ENCODE data around the gene RNU1-2. TPM values are rescaled to one million over a fixed set of nuclear protein-coding genes. Genes with fewer than 3 reads are reported as not detected.
A peak's percentile ranks its signal among the peaks of the same experiment; 100 is the strongest.

The RNU1-2 gene
- total RNA-seq, 1 donor from 2014 or later: 1,356 TPM

DNA sequence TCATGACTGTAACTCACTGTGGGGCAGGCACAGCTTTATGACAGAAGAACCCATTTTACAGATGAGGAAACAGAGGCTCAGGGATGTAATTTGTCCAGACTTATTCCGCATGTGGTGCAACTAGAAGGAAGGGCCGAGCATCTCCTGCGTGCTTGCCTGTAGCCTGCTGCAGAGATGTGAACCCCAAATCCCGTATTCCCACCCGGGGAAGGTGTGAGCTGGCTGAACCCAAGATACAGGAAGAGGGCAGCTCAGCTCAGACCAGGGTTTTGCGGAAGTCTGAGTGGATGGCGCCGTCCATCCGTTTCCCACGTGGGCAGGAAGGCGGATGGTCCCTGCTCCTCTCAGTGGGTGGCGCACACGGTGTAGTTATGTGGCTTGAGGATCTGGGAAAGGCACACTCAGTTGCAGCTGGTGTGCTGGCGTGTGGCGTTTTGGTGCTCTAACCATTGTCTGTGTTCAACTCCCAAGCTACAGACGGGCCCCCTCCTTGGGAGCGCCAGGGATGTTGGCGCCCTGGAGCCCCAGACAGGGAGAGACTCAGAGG is 27.2 kb downstream of the RNU1-2 start:
- Mint-ChIP-seq H3K27me3 (ENCODE audit: low read depth, unreplicated experiment) (peaks cover 28% of the 10 kb centered on the region), H3K4me1 (ENCODE audit: low read depth, unreplicated experiment) (peaks cover 6% of the 10 kb centered on the region), H3K36me3 (ENCODE audit: low read depth, unreplicated experiment) (peaks cover 6% of the 10 kb centered on the region), H3K27ac (ENCODE audit: unreplicated experiment) (no peak overlapping the region), H3K4me3 (ENCODE audit: unreplicated experiment) (no peak overlapping the region), H3K9me3 (ENCODE audit: unreplicated experiment) (no peaks in the 10 kb centered on the region)
- H4K20me1 ChIP-seq (ENCODE audit: insufficient read depth, low read length): peaks cover 36% of the 10 kb centered on the region
- H3K4me2 ChIP-seq (ENCODE audit: low read length): no peak overlapping the region
- H3K9me3 ChIP-seq (ENCODE audit: insufficient read depth, low read depth, low read length): no peaks in the 10 kb centered on the region
- FAIRE-seq (no peak), DNase-seq (ENCODE audit: low read depth) (no peak)
- H3K79me2 ChIP-seq (ENCODE audit: insufficient read depth, low read length): no peaks in the 10 kb centered on the region
- H3K4me1 ChIP-seq (ENCODE audit: insufficient read depth, low read length): peaks cover 10% of the 10 kb centered on the region
- H2AFZ ChIP-seq (ENCODE audit: low read depth, low read length): no peak overlapping the region
- H3K9ac ChIP-seq (ENCODE audit: low read length): no peak overlapping the region
- H3K36me3 ChIP-seq (ENCODE audit: insufficient read depth, low read length): no peaks in the 10 kb centered on the region
- H3K27ac ChIP-seq (ENCODE audit: low read depth, low read length): no peak overlapping the region
- TF ChIP-seq, protein P1, sequence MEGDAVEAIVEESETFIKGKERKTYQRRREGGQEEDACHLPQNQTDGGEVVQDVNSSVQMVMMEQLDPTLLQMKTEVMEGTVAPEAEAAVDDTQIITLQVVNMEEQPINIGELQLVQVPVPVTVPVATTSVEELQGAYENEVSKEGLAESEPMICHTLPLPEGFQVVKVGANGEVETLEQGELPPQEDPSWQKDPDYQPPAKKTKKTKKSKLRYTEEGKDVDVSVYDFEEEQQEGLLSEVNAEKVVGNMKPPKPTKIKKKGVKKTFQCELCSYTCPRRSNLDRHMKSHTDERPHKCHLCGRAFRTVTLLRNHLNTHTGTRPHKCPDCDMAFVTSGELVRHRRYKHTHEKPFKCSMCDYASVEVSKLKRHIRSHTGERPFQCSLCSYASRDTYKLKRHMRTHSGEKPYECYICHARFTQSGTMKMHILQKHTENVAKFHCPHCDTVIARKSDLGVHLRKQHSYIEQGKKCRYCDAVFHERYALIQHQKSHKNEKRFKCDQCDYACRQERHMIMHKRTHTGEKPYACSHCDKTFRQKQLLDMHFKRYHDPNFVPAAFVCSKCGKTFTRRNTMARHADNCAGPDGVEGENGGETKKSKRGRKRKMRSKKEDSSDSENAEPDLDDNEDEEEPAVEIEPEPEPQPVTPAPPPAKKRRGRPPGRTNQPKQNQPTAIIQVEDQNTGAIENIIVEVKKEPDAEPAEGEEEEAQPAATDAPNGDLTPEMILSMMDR (IDR thresholded peaks at IDR 0.05; ENCODE audit: insufficient read depth, low read depth, low read length): no peak
- no peak for TF ChIP-seq EZH2 (IDR thresholded peaks at IDR 0.05; ENCODE audit: insufficient read depth, low read length)
- H3K4me3 ChIP-seq (ENCODE audit: insufficient read depth, low read depth, low read length): no peak overlapping the region
- H3K27me3 ChIP-seq (ENCODE audit: insufficient read depth, low read length): no peaks in the 10 kb centered on the region

DNA sequence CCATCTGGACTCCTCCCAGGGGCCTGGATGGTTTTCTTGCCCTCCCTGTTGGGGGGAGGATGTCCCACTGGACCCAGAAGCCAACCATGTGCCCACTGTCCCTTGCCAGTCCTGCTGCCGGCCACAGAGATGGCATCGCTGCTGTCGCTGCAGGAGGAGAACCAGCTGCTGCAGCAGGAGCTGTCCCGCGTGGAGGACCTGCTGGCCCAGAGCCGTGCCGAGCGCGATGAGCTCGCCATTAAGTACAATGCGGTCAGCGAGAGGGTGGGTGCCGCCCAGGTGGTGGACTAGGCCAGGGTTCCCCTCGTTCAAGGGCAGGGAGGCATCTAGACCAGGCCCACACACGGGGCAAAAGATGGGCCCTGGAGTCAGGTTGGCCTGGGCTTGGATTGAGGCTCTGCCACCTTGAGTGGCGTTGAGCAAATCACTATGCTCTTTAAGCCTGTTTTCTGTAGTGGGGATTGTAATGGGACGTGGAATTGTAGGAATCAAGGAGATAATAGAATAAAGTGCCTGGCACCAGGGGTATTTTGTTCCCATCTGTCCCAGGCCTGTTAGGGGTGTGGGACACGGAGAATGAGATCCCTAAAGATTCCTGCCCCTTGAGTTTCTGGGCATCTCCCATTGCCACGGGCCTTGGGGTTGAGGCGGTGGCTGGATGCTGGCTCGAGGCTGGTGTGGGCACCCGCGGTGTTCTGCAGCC is 28.6 kb downstream of the RNU1-2 start:
- H3K27me3 Mint-ChIP-seq (ENCODE audit: low read depth, unreplicated experiment): peaks cover 18% of the 10 kb centered on the region
- no peaks in the 10 kb centered on the region for H3K36me3 ChIP-seq (ENCODE audit: insufficient read depth, low read length)
- peaks cover 37% of the 10 kb centered on the region for H4K20me1 ChIP-seq (ENCODE audit: insufficient read depth, low read length)
- peaks cover 6% of the 10 kb centered on the region for H3K4me1 Mint-ChIP-seq (ENCODE audit: low read depth, unreplicated experiment)
- no peak for FAIRE-seq
- TF ChIP-seq, protein P1 (IDR thresholded peaks at IDR 0.05; ENCODE audit: insufficient read depth, low read depth, low read length): no peak
- TF ChIP-seq EZH2 (IDR thresholded peaks at IDR 0.05; ENCODE audit: insufficient read depth, low read length): no peak
- no peak overlapping the region for H3K27ac Mint-ChIP-seq (ENCODE audit: unreplicated experiment)
- no peaks in the 10 kb centered on the region for H3K9me3 ChIP-seq (ENCODE audit: insufficient read depth, low read depth, low read length)
- H3K4me2 ChIP-seq (ENCODE audit: low read length): no peak overlapping the region
- no peak overlapping the region for H3K4me3 ChIP-seq (ENCODE audit: insufficient read depth, low read depth, low read length)
- H3K9me3 Mint-ChIP-seq (ENCODE audit: unreplicated experiment): no peaks in the 10 kb centered on the region
- no peak for DNase-seq (ENCODE audit: low read depth)
- H3K79me2 ChIP-seq (ENCODE audit: insufficient read depth, low read length): no peaks in the 10 kb centered on the region
- H2AFZ ChIP-seq (ENCODE audit: low read depth, low read length): no peak overlapping the region
- H3K4me1 ChIP-seq (ENCODE audit: insufficient read depth, low read length): peaks cover 10% of the 10 kb centered on the region
- H3K9ac ChIP-seq (ENCODE audit: low read length): no peak overlapping the region
- H3K27ac ChIP-seq (ENCODE audit: low read depth, low read length): no peak overlapping the region
- H3K36me3 Mint-ChIP-seq (ENCODE audit: low read depth, unreplicated experiment): peaks cover 6% of the 10 kb centered on the region
- no peak overlapping the region for H3K4me3 Mint-ChIP-seq (ENCODE audit: unreplicated experiment)
- H3K27me3 ChIP-seq (ENCODE audit: insufficient read depth, low read length): no peaks in the 10 kb centered on the region

DNA sequence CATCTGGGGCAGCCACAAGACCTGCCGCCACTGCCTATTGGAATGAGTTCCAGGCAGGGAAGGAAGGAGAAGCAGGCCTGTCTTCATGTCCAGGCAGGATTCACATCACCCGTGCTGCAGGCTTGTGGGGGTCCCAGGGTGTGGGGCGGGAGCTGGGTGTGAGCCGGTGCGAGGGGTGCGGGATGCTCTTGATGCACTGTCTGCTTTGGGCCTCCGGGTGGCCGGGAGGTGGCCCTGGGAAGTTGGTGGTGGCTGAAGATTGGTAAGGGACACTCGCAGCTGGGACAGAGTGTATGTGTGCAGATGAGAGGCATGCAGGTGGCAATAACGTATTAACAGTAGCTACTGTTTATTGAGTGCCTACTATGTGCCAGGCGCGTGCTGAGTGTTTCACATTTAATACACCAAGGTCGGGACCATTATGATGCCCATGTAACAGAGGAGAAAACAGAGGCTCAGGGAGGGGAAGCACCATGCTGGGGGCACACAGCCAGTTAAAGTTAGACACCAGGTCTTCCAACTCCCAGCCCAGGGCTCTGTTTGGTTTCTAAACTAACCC is 29.2 kb downstream of the RNU1-2 start:
- H3K27ac Mint-ChIP-seq (ENCODE audit: unreplicated experiment): no peak overlapping the region
- no peak overlapping the region for H3K4me3 Mint-ChIP-seq (ENCODE audit: unreplicated experiment)
- Histone ChIP-seq H3K4me1 (ENCODE audit: insufficient read depth, low read length) (peaks cover 10% of the 10 kb centered on the region), H3K36me3 (ENCODE audit: insufficient read depth, low read length) (no peaks in the 10 kb centered on the region), H3K4me3 (ENCODE audit: insufficient read depth, low read depth, low read length) (no peak overlapping the region), H4K20me1 (ENCODE audit: insufficient read depth, low read length) (peaks cover 37% of the 10 kb centered on the region), H3K79me2 (ENCODE audit: insufficient read depth, low read length) (no peaks in the 10 kb centered on the region), H3K4me2 (ENCODE audit: low read length) (no peak overlapping the region), H3K9me3 (ENCODE audit: insufficient read depth, low read depth, low read length) (no peaks in the 10 kb centered on the region), H3K27ac (ENCODE audit: low read depth, low read length) (no peak overlapping the region), H3K27me3 (ENCODE audit: insufficient read depth, low read length) (no peaks in the 10 kb centered on the region), H3K9ac (ENCODE audit: low read length) (no peak overlapping the region), H2AFZ (ENCODE audit: low read depth, low read length) (no peak overlapping the region)
- peaks cover 6% of the 10 kb centered on the region for H3K36me3 Mint-ChIP-seq (ENCODE audit: low read depth, unreplicated experiment)
- DNase-seq (ENCODE audit: low read depth): no peak
- TF ChIP-seq, protein P1 (IDR thresholded peaks at IDR 0.05; ENCODE audit: insufficient read depth, low read depth, low read length): peak; percentile 13
- no peak for TF ChIP-seq EZH2 (IDR thresholded peaks at IDR 0.05; ENCODE audit: insufficient read depth, low read length)
- peaks cover 6% of the 10 kb centered on the region for H3K4me1 Mint-ChIP-seq (ENCODE audit: low read depth, unreplicated experiment)
- FAIRE-seq: no peak
- H3K9me3 Mint-ChIP-seq (ENCODE audit: unreplicated experiment): no peaks in the 10 kb centered on the region
- peaks cover 18% of the 10 kb centered on the region for H3K27me3 Mint-ChIP-seq (ENCODE audit: low read depth, unreplicated experiment)

Data from astrocyte (in vitro differentiated cells and primary cell).